ENCODE data around the gene GTF3C1.

GTF3C1 gene

DNA sequence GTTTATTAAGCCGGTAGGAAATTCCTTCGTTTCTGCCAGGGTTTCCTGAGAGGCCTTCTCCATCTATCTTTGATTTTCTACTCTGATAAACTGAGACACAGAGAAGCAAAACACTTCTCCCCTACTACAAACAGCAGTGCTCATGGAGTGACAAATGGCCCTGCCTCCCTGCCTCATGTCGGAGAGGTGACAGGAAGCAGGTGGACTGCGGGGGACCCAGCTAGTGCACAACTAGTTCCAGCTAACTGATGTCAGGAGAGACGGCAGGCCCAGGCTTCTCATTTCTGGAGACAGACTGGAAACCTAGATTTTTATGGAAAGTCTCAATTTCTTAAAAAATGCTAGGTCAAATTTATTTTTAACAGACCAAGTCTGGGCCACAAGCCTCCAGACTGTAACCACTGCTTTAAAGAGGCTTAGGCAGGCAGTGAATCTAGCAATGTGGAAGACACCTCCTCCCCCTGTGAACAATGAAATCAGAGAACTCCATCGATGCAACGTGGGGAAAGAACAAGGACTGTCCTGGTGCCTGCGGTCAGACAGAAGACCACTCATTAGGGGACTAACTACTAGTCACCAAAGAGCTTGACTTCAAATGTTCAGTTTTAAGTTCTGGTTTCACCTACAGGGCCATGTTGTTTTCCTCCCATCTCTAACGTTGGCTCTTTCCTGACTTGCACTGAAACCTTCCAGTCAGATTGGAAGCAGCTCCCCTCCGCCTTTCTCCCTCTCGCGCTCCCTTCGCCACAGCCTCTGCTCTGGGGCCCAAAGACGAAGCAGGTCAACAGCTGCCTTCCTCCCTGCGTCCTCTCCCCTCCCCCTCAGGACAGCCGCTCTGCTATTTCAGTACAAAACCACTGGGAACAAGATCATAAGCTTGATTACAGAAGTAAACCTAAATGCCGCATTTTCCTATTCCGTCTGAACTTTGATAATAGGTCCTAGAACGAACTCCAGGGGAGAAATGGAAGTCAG, 17.6 kb downstream of the GTF3C1 start:
- no peak overlapping the region for H3K4me3 ChIP-seq (ENCODE audit: low read depth, low read length)

DNA sequence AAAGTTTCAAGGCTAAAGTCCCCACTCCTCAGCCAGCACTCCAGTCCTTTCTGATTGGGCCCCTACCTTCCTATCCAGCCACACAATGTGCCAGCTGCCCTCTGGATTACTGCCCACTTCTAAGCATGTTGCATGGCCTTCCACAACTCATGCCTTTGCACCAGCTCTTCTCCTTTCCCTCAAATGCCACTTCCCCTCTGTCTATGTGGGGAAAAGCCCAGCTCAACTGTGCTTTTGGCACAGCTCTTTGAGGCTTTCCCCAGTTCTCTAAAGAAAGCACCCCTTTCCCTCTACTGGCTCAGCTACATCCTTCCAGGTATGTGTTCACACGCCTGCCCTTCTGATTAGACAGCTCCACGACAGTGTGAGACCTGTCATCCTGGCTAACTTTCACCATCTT, 18.5 kb downstream of the GTF3C1 start:
- no peak overlapping the region for H3K4me3 ChIP-seq (ENCODE audit: low read depth, low read length)

More for the DNA sequence above, 17.6 kb downstream of the GTF3C1 start:
- DNase-seq (ENCODE audit: low read depth) = no peak

DNA sequence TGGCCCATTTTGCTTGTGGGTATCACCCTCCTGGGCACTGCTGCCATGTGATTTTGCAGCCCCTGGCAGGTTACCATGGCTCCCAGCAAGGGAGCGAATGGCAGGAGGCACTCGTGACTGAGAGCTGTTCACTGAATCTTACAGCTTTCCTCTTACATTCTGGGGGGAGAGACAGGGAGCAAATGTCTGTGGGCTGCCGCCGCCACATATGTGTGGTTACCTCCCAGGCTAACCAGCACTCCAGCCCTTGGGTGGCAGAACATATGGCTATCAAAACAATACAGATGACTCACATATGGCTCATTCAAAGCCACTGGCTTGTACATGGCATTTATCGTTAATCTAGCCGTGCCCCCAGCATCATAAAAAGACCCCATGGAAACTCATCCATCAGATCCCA, 19.8 kb downstream of the GTF3C1 start:
- DNase-seq (ENCODE audit: low read depth) = peak; percentile 67

More for the DNA sequence above, 18.5 kb downstream of the GTF3C1 start:
- no peak for DNase-seq (ENCODE audit: low read depth)

DNA sequence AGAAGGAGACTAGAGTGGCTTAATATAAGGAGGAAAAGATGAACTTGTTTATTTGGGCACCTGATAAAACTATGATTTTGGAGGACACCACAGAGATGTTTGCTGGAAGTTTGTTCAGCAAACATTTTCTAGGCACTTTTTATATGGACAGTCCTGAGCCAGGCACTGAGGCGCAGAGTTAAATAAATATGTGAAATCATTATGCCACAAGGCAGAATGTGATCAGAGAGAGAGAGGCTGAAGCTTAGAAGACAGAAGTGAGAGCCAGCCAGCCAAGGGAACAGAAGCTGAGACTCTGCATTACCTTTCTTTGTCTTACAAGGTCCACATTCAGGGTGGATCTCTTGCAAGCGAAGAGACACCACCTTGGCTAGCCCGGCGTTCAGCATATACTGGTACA, 21.4 kb downstream of the GTF3C1 start:
- no peak for DNase-seq (ENCODE audit: low read depth)
- H3K4me3 ChIP-seq (ENCODE audit: low read depth, low read length) = no peak overlapping the region

More for the DNA sequence above, 19.8 kb downstream of the GTF3C1 start:
- H3K4me3 ChIP-seq (ENCODE audit: low read depth, low read length) = no peak overlapping the region

DNA sequence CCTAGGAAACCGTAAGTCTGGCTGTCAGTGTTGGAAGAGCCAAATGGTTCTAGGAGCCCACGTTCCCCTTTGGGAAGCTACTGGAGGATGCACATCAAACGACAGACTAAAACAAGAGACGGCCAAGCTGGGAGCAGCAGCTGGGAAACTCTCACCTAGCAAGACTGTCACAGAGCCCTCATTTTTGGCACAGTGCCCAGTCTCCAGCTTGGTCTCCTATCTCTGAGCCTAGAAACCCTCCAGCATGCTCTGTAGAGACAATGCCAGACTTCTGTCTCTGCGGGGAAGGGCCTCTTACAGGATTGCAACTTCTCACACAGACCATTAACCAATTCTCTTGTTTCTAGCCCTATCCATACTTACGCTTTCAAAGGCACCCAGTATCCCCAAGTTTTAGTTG, 23.5 kb downstream of the GTF3C1 start:
- H3K4me3 ChIP-seq (ENCODE audit: low read depth, low read length) = no peak overlapping the region
- DNase-seq (ENCODE audit: low read depth) = no peak

DNA sequence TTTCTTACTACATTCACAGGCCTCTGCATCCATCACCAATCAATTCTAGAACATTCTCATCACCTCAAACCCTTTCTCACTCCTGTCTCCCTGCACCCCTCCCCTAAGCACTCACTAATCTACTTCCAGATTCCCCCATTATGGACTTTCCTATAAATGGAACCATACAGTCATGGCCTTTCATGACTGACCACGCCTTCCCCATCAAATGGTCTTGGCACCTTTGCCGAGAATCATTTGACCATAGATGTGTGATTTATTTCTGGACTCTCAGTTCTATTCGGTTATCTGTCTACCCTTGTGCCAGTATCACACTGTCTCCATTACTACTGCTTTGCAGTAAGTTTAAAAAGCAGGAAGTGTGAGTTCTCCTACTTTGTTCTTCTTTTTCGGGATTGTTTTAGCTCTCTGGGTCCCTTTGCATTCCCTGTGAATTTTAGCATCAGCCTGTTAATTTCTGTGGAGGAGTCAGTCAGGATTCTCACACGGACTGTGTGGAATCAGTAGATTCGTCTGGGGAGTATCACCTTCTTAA, 27.5 kb downstream of the GTF3C1 start:
- no peak for DNase-seq (ENCODE audit: low read depth)
- H3K4me3 ChIP-seq (ENCODE audit: low read depth, low read length) = no peak overlapping the region

DNA sequence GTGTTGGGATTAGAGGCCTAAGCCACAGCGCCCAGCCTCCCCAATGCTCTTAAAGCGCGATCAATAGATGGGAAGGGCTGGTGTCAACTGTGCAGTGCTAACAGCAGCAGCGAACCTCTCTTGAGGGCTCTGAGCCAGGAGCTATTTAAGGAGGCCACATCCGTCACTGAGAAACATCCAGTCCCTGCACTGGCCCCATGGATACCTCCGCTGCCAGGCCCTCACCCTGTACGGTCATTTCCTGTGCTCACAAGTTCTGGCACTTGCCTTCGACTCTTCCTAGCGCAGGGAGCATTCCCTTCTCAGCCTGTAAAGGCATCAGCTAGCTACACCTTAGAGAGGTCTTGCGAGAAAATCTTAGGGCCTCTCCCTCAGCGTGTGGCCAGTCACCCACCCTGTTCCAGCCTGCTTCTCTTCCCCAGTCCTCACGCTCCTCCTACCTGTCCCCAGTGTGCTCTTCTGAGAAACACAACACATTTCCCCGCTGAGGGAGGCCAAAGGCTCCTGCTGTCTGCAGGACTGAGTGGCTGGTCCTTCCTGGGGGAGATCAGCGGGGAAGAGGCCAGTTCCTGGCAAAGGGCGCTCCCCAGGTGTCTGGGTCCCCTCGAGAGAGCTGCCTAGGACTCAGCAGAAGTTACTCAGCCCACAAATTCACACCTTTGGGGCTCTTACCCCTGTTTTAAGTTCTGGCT, 28.6 kb downstream of the GTF3C1 start:
- H3K4me3 ChIP-seq (ENCODE audit: low read depth, low read length) = no peak overlapping the region
- DNase-seq (ENCODE audit: low read depth) = peak; percentile 32

DNA sequence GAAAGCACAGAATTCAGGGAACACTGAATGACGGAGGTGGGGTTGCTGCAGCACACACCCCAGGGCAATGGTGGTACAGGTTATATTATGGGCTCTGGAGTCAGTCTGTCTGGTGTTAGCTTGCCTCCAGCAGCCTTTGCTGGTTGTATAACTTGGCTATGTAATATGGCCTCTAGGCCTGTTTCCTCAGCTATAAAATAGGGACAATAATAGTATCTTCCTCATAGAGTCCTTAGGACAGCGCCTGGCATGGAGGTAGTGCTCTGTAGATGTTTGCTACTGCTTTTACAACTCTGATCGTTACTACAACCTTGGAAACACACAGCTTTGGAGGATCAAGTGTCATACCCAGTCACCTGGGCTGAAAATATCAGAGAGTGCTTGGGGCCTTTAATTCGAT, 31.5 kb downstream of the GTF3C1 start:
- no peak overlapping the region for H3K4me3 ChIP-seq (ENCODE audit: low read depth, low read length)

DNA sequence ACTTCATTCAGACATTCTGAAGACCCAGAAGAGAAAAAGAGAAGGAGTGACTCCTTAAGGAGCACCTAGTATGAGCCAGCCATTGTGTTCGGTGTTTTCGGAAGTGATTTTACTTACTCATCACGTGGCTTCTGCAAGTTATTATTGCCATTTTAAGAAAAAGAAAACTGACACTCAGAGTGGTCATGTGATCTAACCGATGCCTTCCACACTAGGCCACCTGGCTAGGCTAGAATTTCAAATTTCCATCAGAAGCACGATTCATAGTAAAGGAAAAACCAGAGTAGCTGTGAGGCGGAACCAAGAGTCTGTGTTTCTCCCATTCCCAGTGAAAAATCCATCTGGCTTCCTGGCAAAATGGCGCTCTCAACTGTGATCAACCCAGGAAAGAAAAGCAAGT, 32.0 kb downstream of the GTF3C1 start:
- DNase-seq (ENCODE audit: low read depth) = no peak
- H3K4me3 ChIP-seq (ENCODE audit: low read depth, low read length) = no peak overlapping the region

More for the DNA sequence above, 31.5 kb downstream of the GTF3C1 start:
- no peak for DNase-seq (ENCODE audit: low read depth)

DNA sequence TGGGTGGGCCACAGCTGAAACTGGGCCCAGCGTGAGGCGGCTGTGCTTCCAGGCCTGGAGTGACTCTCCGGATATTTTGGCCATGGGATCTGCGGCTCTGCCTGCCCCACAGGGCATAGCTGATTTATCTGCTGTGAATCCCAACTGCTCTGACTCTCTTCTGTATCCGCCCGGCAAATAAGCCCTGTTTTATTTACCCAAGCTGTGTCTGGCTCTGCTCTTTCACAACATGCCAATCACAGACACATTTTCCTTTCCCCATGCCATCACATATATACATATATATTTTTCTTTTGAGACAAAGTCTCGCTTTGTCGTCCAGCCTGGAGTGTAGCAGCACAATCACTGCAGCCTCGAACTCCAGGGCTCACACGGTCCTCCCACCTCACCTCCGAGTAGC, 33.3 kb downstream of the GTF3C1 start:
- DNase-seq (ENCODE audit: low read depth) = no peak
- H3K4me3 ChIP-seq (ENCODE audit: low read depth, low read length) = no peak overlapping the region

DNA sequence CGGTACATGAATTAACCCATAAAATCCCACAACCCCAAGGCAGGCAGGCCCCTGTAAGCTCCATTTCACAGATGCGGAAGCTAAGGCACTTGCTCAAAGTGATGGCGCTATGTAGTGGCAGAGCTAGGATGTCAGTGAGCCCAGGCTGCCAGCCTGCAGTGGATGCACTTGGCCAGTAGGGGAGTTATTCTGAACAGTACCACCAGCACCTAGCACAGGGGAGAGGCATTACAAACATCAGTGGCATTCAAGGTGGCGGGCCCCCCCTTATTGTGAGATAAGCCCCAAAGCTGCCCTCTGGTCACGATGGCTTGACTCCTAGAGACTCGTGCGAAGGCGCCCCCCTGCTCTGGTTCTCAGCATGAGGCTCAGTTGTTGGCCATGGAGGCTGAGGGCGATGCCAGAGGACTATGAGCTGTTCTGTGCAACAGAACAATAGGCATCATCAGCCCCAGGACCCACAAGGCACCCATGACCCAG, 33.8 kb downstream of the GTF3C1 start:
- no peak for DNase-seq (ENCODE audit: low read depth)
- no peak overlapping the region for H3K4me3 ChIP-seq (ENCODE audit: low read depth, low read length)

DNA sequence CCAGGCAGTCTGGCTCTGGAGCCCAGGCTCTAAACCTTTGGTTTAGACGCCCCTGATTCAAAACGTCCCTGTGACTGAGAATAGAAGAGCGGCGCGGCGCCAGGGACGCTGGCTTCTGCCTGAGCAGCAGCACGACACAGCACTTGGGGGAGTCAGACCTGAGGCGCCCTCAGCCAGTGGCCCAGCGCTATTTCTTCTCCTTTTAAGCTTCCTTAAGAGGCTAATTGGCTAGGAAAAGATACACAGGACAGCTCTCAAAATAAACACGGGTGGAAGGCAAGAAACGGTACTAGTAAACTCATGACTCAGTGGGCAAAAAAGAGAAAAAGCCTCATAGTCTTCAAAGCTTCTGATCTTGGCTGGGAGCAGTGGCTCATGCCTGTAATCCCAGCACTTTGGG, 34.9 kb downstream of the GTF3C1 start:
- no peak for DNase-seq (ENCODE audit: low read depth)

DNA sequence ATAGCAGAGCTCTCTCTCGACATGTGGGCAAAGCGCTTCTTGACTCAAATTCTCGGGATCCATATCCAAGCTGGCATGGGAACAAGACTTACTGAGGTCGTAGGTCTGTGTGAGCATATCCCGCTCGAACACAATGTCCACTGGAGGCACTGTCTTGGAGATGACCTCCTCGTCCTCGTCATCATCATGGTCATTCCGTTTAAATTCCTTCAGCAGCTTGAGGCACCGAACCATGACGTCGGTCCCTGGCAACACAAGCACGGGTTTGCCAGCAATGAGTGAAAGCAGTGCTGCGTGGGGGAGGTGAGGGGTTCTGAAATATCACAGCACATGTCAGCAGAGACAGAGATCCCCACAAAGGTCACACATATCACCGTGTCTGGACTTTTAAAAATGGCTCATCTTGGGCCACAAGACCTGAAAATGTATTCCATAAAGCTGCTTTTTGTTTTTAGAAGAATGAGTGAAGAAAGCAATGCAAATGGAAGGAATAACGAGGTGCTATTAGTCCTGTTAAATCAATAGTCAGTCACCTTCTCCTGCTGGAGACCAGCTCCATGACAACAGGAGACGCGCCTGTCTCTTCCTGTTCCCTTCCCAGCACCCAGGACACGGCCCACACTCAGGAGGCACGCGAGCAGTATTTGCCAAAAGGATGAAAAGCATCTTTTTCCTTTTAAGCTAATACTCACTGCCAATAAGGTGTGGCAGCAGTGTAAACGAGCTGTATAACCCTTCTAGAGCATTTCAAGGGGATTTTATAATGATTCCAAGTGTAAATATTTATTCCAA, 37.9 kb downstream of the GTF3C1 start:
- DNase-seq (ENCODE audit: low read depth) = no peak

More for the DNA sequence above, 34.9 kb downstream of the GTF3C1 start:
- H3K4me3 ChIP-seq (ENCODE audit: low read depth, low read length) = no peak overlapping the region

DNA sequence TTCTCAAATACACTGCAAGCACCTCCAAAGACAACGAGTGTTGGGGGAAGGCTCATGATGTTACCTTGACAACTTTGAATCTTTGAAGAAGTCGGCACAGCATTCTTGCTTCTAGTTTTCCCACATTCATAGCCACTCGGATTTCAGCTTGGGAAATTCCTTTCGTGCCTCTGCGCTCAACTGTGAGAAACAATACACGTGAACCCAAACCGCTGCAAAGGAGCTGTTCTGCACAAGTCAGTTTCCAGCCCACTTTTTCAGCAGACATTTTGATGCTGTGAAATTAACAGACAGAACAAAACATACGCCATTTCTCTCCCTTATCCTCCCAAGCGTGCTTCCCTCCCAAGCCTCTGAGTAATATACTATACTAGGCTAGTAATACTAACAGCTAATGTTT, 41.2 kb downstream of the GTF3C1 start:
- H3K4me3 ChIP-seq (ENCODE audit: low read depth, low read length) = no peak overlapping the region
- no peak for DNase-seq (ENCODE audit: low read depth)

More for the DNA sequence above, 37.9 kb downstream of the GTF3C1 start:
- H3K4me3 ChIP-seq (ENCODE audit: low read depth, low read length) = no peak overlapping the region

DNA sequence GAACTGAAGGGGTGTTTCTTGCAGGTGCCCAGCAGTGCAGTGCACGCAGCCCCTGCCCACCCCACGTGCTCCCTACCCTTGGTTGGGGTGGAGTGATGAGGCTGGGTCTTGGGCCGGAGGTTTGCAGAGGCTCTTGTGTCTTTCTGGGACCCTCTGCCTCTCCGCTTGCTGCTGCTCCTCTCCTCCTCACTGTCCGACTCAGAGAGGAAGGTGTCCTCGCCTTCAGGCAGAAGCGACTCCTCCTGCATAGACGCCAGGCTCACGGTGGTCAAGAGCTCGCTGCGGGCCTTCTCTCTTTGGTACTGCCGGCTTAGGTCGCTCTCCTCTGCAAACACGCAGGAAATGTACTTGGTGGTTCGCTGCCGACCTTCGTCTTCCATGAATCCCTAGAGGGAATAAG, 42.9 kb downstream of the GTF3C1 start:
- DNase-seq (ENCODE audit: low read depth) = no peak
- H3K4me3 ChIP-seq (ENCODE audit: low read depth, low read length) = no peak overlapping the region

DNA sequence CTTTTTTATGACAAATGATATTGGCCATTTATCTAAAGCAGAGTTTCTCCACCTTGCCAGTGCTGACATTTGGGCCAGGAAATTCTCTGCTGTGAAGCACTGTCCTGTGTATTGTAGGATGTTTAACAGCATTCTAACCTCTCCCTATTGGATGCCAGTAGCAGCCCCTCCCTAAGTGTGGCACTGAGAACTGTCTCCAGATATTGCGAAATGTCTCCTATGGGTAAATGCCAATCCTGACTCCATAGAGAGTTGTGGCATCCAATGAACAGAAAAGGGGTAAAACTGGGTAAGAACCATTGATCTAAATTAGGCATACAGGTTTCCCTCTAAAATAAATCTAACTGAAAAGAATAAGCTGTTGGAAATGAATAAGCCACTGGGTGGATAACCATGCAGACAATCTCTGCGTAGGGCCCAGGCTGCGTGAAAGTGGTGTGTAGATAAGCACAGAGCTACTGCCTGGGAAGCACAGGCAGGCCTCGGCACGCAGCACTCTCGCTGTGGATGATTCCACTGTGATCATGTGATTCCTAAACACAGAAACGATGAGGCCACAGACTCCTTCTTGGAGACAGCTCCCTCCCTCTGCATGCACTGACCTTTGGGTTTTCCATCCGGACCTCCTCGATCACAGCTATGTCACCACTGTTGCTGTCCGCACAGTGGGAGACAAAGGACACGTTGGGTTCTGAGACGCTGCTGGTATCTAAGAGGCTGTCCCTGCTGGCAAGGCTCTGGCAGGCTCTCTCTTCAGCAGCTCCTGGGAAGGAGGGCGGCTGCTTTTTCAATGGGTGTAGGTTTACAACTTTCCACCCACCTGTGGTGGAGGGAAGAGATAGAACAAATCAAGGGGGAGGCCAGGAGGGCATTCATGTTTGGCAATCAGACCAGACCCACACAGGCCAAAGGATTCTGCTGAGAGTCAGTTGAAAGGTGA, 44.1 kb downstream of the GTF3C1 start:
- DNase-seq (ENCODE audit: low read depth) = no peak
- H3K4me3 ChIP-seq (ENCODE audit: low read depth, low read length) = no peak overlapping the region

DNA sequence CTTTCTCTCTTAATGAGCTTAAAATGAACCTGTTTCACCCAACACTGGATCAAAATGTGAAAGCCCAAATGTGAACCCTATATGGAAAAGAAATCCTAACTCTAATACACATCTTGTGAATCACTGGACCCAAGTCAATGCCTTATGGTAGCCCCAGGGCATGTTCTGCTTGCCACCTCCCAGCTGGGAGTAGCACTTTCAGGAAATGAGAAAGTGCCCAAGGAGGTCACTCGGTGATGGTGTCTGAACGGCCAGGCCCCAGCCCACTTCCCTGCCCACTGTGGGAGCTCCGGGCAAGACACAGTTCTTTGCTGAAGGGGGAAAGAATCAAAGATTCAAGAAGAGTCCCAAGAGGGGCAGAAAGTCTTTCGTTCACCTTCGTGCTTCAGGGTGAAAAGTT, 46.1 kb downstream of the GTF3C1 start:
- DNase-seq (ENCODE audit: low read depth) = no peak
- no peak overlapping the region for H3K4me3 ChIP-seq (ENCODE audit: low read depth, low read length)

DNA sequence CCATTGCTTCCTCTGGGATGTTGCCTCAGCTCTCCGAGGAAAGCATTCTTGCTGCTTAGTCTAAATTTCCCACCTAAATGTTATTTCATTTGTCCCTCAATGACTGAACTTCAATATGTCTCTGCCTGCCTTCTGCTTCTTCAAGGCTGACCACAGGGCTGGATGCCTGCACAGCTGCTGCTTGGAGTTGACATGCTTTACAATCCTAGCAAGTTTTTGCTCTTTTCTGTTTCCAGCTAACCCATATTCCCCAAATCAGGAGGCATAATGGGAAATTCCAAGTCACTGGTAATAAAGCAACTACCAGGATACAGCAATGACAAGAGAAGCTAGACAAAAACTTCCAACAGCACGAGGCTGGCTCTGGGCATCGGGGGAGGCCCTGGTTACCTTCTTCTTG, 48.9 kb downstream of the GTF3C1 start:
- DNase-seq (ENCODE audit: low read depth) = no peak
- no peak overlapping the region for H3K4me3 ChIP-seq (ENCODE audit: low read depth, low read length)

Measured in skeletal muscle cell (primary cell).